ENCODE measurements around the gene URM1.

Gene URM1

GRCh38 chr9:128390813-128391711 is 19.9 kb downstream of the URM1 start:
- Histone ChIP-seq H4K8ac (ENCODE audit: low read depth, low read length) (no peak overlapping the region), H3K36me3 (ENCODE audit: control insufficient read depth, insufficient read depth, low read length) (peaks cover 5% of the 10 kb centered on the region), H3K27me3 (ENCODE audit: insufficient read depth, low read length, poor library complexity) (peaks cover 40% of the 10 kb centered on the region), H3K79me2 (ENCODE audit: control insufficient read depth, insufficient read depth, low read length) (no peaks in the 10 kb centered on the region), H3K9ac (ENCODE audit: low read length) (no peak overlapping the region), H3K4me2 (ENCODE audit: low read length) (no peak overlapping the region), H3K4me1 (ENCODE audit: control insufficient read depth, low read depth, low read length) (peaks cover 2% of the 10 kb centered on the region), H3K4ac (ENCODE audit: low read depth, low read length) (no peak overlapping the region), H3K23ac (ENCODE audit: low read length) (no peak overlapping the region), H2AK5ac (ENCODE audit: low read length) (no peak overlapping the region), H3K18ac (ENCODE audit: low read length) (no peak overlapping the region), H3K56ac (ENCODE audit: low read length) (no peak overlapping the region), H3K27ac (ENCODE audit: low read depth, low read length) (no peak overlapping the region), H3K79me1 (ENCODE audit: low read length) (no peaks in the 10 kb centered on the region), H2BK120ac (ENCODE audit: low read depth, low read length) (no peak overlapping the region), H2BK5ac (ENCODE audit: low read length) (no peak overlapping the region), H3K4me3 (ENCODE audit: low read length) (no peak overlapping the region), H4K5ac (ENCODE audit: low read length) (no peak overlapping the region), H2BK15ac (replicated peaks; ENCODE audit: low read depth) (no peak overlapping the region)
- WGBS (ENCODE audit: extremely low coverage, insufficient coverage, low lambda C conversion rate) = no CpG with 5 or more reads among the region's 8 CpGs
- no peak for DNase-seq

DNA sequence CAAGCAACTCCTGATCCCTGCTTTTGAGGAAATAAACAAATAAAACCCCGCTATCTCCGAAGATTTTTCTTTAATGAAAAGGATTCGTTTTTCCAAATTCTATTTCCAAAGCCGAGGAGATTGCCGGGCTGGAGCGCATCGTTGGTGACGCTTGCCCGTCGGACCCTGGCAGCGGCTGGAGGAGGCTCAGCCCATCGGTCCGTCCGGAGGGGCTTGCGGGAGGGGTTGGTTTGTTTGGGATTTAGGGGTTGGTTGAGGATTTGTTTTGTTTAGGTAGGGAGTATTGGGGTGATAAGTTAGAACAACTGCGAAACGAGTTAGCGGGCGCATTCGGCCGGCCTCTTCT is 20.8 kb downstream of the URM1 start:
- Histone ChIP-seq H4K8ac (ENCODE audit: low read depth, low read length) (no peak overlapping the region), H3K23ac (ENCODE audit: low read length) (no peak overlapping the region), H3K4me3 (ENCODE audit: low read length) (no peak overlapping the region), H3K4me2 (ENCODE audit: low read length) (no peak overlapping the region), H3K79me1 (ENCODE audit: low read length) (no peaks in the 10 kb centered on the region), H2BK120ac (ENCODE audit: low read depth, low read length) (no peak overlapping the region), H3K56ac (ENCODE audit: low read length) (peak overlapping the region; percentile 38), H4K5ac (ENCODE audit: low read length) (no peak overlapping the region), H3K27ac (ENCODE audit: low read depth, low read length) (no peak overlapping the region), H3K18ac (ENCODE audit: low read length) (no peak overlapping the region), H3K79me2 (ENCODE audit: control insufficient read depth, insufficient read depth, low read length) (no peaks in the 10 kb centered on the region), H2BK15ac (replicated peaks; ENCODE audit: low read depth) (no peak overlapping the region), H3K36me3 (ENCODE audit: control insufficient read depth, insufficient read depth, low read length) (peaks cover 5% of the 10 kb centered on the region), H3K4ac (ENCODE audit: low read depth, low read length) (no peak overlapping the region), H2BK5ac (ENCODE audit: low read length) (no peak overlapping the region), H3K4me1 (ENCODE audit: control insufficient read depth, low read depth, low read length) (peaks cover 2% of the 10 kb centered on the region), H2AK5ac (ENCODE audit: low read length) (no peak overlapping the region), H3K9ac (ENCODE audit: low read length) (no peak overlapping the region), H3K27me3 (ENCODE audit: insufficient read depth, low read length, poor library complexity) (peaks cover 42% of the 10 kb centered on the region)
- no CpG with 5 or more reads among the region's 21 CpGs for WGBS (ENCODE audit: extremely low coverage, insufficient coverage, low lambda C conversion rate)
- DNase-seq = no peak

GRCh38 chr9:128392302-128393144 is 21.3 kb downstream of the URM1 start:
- peaks cover 7% of the 10 kb centered on the region for H3K4me1 ChIP-seq (ENCODE audit: control insufficient read depth, low read depth, low read length)
- H3K56ac ChIP-seq (ENCODE audit: low read length) = peak overlapping the region; percentile 73
- no peak overlapping the region for H4K5ac ChIP-seq (ENCODE audit: low read length)
- H2BK120ac ChIP-seq (ENCODE audit: low read depth, low read length) = no peak overlapping the region
- no peak overlapping the region for H3K4me3 ChIP-seq (ENCODE audit: low read length)
- H3K18ac ChIP-seq (ENCODE audit: low read length) = no peak overlapping the region
- no peak overlapping the region for H3K27ac ChIP-seq (ENCODE audit: low read depth, low read length)
- no CpG with 5 or more reads among the region's 88 CpGs for WGBS (ENCODE audit: extremely low coverage, insufficient coverage, low lambda C conversion rate)
- H3K4ac ChIP-seq (ENCODE audit: low read depth, low read length) = peak overlapping the region; percentile 19
- no peak overlapping the region for H2AK5ac ChIP-seq (ENCODE audit: low read length)
- no peak overlapping the region for H4K8ac ChIP-seq (ENCODE audit: low read depth, low read length)
- H3K23ac ChIP-seq (ENCODE audit: low read length) = peak overlapping the region; percentile 59
- H3K79me2 ChIP-seq (ENCODE audit: control insufficient read depth, insufficient read depth, low read length) = no peaks in the 10 kb centered on the region
- peaks cover 5% of the 10 kb centered on the region for H3K36me3 ChIP-seq (ENCODE audit: control insufficient read depth, insufficient read depth, low read length)
- peaks cover 44% of the 10 kb centered on the region for H3K27me3 ChIP-seq (ENCODE audit: insufficient read depth, low read length, poor library complexity)
- no peaks in the 10 kb centered on the region for H3K79me1 ChIP-seq (ENCODE audit: low read length)
- peak overlapping the region; percentile 55 for H3K9ac ChIP-seq (ENCODE audit: low read length)
- H2BK15ac ChIP-seq (replicated peaks; ENCODE audit: low read depth) = no peak overlapping the region
- H3K4me2 ChIP-seq (ENCODE audit: low read length) = peak overlapping the region; percentile 52
- no peak overlapping the region for H2BK5ac ChIP-seq (ENCODE audit: low read length)
- DNase-seq = no peak

DNA sequence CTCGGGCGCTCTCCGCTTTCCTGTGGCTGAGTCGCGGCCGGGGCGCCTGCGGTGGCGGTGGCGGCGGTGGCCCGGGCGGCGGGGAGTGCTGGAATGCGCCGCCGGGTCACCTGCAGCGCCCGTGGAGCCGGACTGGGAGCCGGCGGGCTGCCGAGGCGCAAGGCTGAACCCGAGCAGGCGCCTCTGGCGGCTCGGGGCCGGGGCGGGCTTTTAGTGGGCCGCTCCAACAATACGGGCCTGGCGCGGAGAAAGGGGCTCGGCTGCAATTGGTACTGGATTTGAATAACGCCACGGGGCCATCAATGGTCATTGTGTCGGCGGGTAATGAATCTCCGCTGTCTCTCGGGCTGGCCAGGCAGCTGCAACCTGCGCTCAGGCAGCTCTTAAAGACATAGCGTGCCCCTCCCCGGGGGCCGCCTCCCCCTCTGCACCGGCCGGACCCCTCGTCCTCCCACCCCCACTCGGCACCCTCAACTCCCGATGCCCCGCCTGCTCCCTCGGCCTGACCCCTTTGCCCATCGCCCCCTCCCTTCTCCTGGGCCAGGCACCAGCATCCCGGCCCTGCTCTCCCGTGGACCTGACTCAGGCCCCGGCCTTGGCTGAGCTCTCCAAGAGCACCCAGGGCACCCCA is 22.1 kb downstream of the URM1 start:
- Histone ChIP-seq H2BK5ac (ENCODE audit: low read length) (no peak overlapping the region), H2BK15ac (replicated peaks; ENCODE audit: low read depth) (no peak overlapping the region), H3K4me2 (ENCODE audit: low read length) (no peak overlapping the region), H3K4me3 (ENCODE audit: low read length) (no peak overlapping the region), H3K36me3 (ENCODE audit: control insufficient read depth, insufficient read depth, low read length) (peaks cover 3% of the 10 kb centered on the region), H4K8ac (ENCODE audit: low read depth, low read length) (no peak overlapping the region), H3K27me3 (ENCODE audit: insufficient read depth, low read length, poor library complexity) (peaks cover 47% of the 10 kb centered on the region), H3K79me2 (ENCODE audit: control insufficient read depth, insufficient read depth, low read length) (no peaks in the 10 kb centered on the region), H2BK120ac (ENCODE audit: low read depth, low read length) (no peak overlapping the region), H3K23ac (ENCODE audit: low read length) (no peak overlapping the region), H3K79me1 (ENCODE audit: low read length) (no peaks in the 10 kb centered on the region), H3K27ac (ENCODE audit: low read depth, low read length) (no peak overlapping the region), H3K4ac (ENCODE audit: low read depth, low read length) (no peak overlapping the region), H3K4me1 (ENCODE audit: control insufficient read depth, low read depth, low read length) (peaks cover 9% of the 10 kb centered on the region), H3K56ac (ENCODE audit: low read length) (peak overlapping the region; percentile 60), H3K18ac (ENCODE audit: low read length) (no peak overlapping the region), H3K9ac (ENCODE audit: low read length) (peak overlapping the region; percentile 13), H2AK5ac (ENCODE audit: low read length) (no peak overlapping the region), H4K5ac (ENCODE audit: low read length) (no peak overlapping the region)
- peak; percentile 67 for DNase-seq
- WGBS (ENCODE audit: extremely low coverage, insufficient coverage, low lambda C conversion rate) = no CpG with 5 or more reads among the region's 56 CpGs

DNA sequence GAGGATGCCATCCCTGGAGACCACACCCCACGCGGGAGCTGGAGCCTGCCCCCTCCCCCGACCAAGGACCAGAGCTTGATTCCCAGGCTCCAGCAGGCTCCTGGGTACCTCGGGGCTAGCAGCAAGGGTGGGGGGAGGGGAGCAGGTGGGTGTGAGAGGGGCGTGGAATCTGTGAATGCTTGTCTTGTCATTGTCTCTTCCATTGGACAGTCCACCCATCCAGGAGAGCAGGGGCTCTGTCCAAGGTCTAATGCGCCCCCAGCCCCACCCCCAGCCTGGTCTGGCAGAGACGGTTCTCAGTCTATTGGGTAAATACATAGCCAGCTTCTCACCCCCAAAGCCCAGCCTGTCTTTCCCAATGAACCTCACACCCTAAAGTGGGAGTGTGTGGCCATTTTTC is 22.8 kb downstream of the URM1 start:
- no CpG with 5 or more reads among the region's 7 CpGs for WGBS (ENCODE audit: extremely low coverage, insufficient coverage, low lambda C conversion rate)
- Histone ChIP-seq H2BK15ac (replicated peaks; ENCODE audit: low read depth) (no peak overlapping the region), H3K79me2 (ENCODE audit: control insufficient read depth, insufficient read depth, low read length) (no peaks in the 10 kb centered on the region), H2AK5ac (ENCODE audit: low read length) (no peak overlapping the region), H4K8ac (ENCODE audit: low read depth, low read length) (no peak overlapping the region), H3K4me3 (ENCODE audit: low read length) (no peak overlapping the region), H2BK5ac (ENCODE audit: low read length) (no peak overlapping the region), H3K18ac (ENCODE audit: low read length) (no peak overlapping the region), H3K27ac (ENCODE audit: low read depth, low read length) (no peak overlapping the region), H2BK120ac (ENCODE audit: low read depth, low read length) (no peak overlapping the region), H3K56ac (ENCODE audit: low read length) (no peak overlapping the region), H3K4me1 (ENCODE audit: control insufficient read depth, low read depth, low read length) (peaks cover 9% of the 10 kb centered on the region), H3K23ac (ENCODE audit: low read length) (no peak overlapping the region), H4K5ac (ENCODE audit: low read length) (no peak overlapping the region), H3K79me1 (ENCODE audit: low read length) (no peaks in the 10 kb centered on the region), H3K9ac (ENCODE audit: low read length) (no peak overlapping the region), H3K36me3 (ENCODE audit: control insufficient read depth, insufficient read depth, low read length) (no peaks in the 10 kb centered on the region), H3K4ac (ENCODE audit: low read depth, low read length) (no peak overlapping the region), H3K27me3 (ENCODE audit: insufficient read depth, low read length, poor library complexity) (peaks cover 47% of the 10 kb centered on the region), H3K4me2 (ENCODE audit: low read length) (no peak overlapping the region)
- no peak for DNase-seq
